Neural cell (in vitro differentiated cells): ENCODE results near the gene SDK1. TPM values are rescaled to one million over a fixed set of nuclear protein-coding genes. Genes with fewer than 3 reads are reported as not detected.

Experiments used
- H2AFZ ChIP-seq: fragments of 200-600, 300-800 bp; sonication (generic), shearing (Covaris generic); 2 replicates; pipeline ENCODE4 v1.6.0; 2014; ENCODE audit warnings: low read depth, mild to moderate bottlenecking, antibody characterized with exemption, low read length, moderate library complexity
- H3F3A ChIP-seq: fragments of 200-600 bp; shearing (Covaris generic); 2 replicates; pipeline ENCODE4 v1.6.1; 2016; ENCODE audit warnings: mild to moderate bottlenecking, moderate library complexity, mixed read lengths, antibody characterized with exemption, low read length; ENCODE audit not compliant: insufficient read depth, poor library complexity, severe bottlenecking
- H3K27ac ChIP-seq: fragments of 200-600, 300-800 bp; sonication (generic), shearing (Covaris generic); 2 replicates; pipeline ENCODE4 v1.5.1; 2014; ENCODE audit warnings: mild to moderate bottlenecking, low read length, moderate library complexity
- H3K27me3 ChIP-seq: fragments of 300-800, 200-600 bp; sonication (generic), shearing (Covaris generic); 2 replicates; pipeline ENCODE4 v1.6.0; 2014; ENCODE audit warnings: mild to moderate bottlenecking, low read depth, low read length, moderate library complexity; ENCODE audit not compliant: insufficient read depth
- H3K36me3 ChIP-seq: fragments of 300-800, 200-600 bp; sonication (generic), shearing (Covaris generic); 2 replicates; pipeline ENCODE4 v1.5.1; 2014; ENCODE audit warnings: mild to moderate bottlenecking, antibody characterized with exemption, low read length, moderate library complexity; ENCODE audit not compliant: insufficient read depth
- H3K4me2 ChIP-seq: fragments of 300-800, 200-600 bp; sonication (generic), shearing (Covaris generic); 2 replicates; pipeline ENCODE4 v1.6.0; 2014; ENCODE audit warnings: mild to moderate bottlenecking, low read length
- H3K4me3 ChIP-seq: fragments of 300-800, 200-600 bp; sonication (generic), shearing (Covaris generic); 2 replicates; pipeline ENCODE4 v1.5.1; 2014; ENCODE audit warnings: mild to moderate bottlenecking, low read length, moderate library complexity
- H3K79me2 ChIP-seq: fragments of 200-600 bp; shearing (Covaris generic); replicated peaks from 2 replicates; pipeline ENCODE4 v1.6.0; 2014; ENCODE audit warnings: mild to moderate bottlenecking, low read length, moderate library complexity; ENCODE audit not compliant: insufficient read depth
- H3K9ac ChIP-seq: fragments of 300-800, 200-600 bp; sonication (generic), shearing (Covaris generic); 2 replicates; pipeline ENCODE4 v1.6.1; 2016; ENCODE audit warnings: mild to moderate bottlenecking, low read length, mixed read lengths
- H3K9me2 ChIP-seq: fragments of 200-600 bp; shearing (Covaris generic); 2 replicates; pipeline ENCODE4 v1.6.1; 2016; ENCODE audit warnings: mild to moderate bottlenecking, low read length, mixed read lengths; ENCODE audit not compliant: insufficient read depth
- H3K9me3 ChIP-seq: fragments of 200-600, 300-800 bp; sonication (generic), shearing (Covaris generic); 2 replicates; pipeline ENCODE4 v1.6.1; 2016; ENCODE audit warnings: mild to moderate bottlenecking, mixed run types, low read length, moderate library complexity, mixed read lengths
- H4K20me1 ChIP-seq: fragments of 200-600 bp; shearing (Covaris generic); 2 replicates; pipeline ENCODE4 v1.6.1; 2016; ENCODE audit warnings: mild to moderate bottlenecking, mixed run types; ENCODE audit not compliant: insufficient read depth
- CTCF ChIP-seq: fragments of 450-650 bp; IDR thresholded peaks from 2 replicates; pipeline ENCODE4 v1.5.1; 2014; ENCODE audit warnings: antibody characterized with exemption, mild to moderate bottlenecking, moderate library complexity; ENCODE audit not compliant: poor library complexity, severe bottlenecking
- EP300 ChIP-seq: fragments of 450-650 bp; conservative IDR thresholded peaks from 2 replicates; pipeline ENCODE4 v1.6.1; 2014; ENCODE audit warnings: antibody characterized with exemption, mild to moderate bottlenecking, moderate library complexity; ENCODE audit not compliant: poor library complexity, severe bottlenecking
- EZH2 ChIP-seq: fragments of 200-600, 300-800 bp; shearing (Covaris generic), sonication (generic); IDR thresholded peaks from 2 replicates; pipeline ENCODE4 v1.6.1; 2014; ENCODE audit warnings: antibody characterized with exemption, low read length, borderline replicate concordance, mild to moderate bottlenecking; ENCODE audit not compliant: insufficient read depth, poor library complexity, severe bottlenecking
- MXI1 ChIP-seq: fragments of 450-650 bp; conservative IDR thresholded peaks from 2 replicates; pipeline ENCODE4 v1.6.1; 2014; ENCODE audit warnings: antibody characterized with exemption, mild to moderate bottlenecking; ENCODE audit not compliant: poor library complexity, severe bottlenecking
- POLR2AphosphoS5 ChIP-seq: IDR thresholded peaks from 2 replicates; pipeline ENCODE4 v1.6.1; 2012
- RAD21 ChIP-seq: fragments of 450-650 bp; conservative IDR thresholded peaks from 2 replicates; pipeline ENCODE4 v1.6.1; 2014; ENCODE audit warnings: antibody characterized with exemption, mild to moderate bottlenecking, moderate library complexity
- REST ChIP-seq: IDR thresholded peaks from 2 replicates; pipeline ENCODE4 v1.6.1; 2012; ENCODE audit warnings: borderline replicate concordance
- SMC3 ChIP-seq: fragments of 450-650 bp; conservative IDR thresholded peaks from 2 replicates; pipeline ENCODE4 v1.6.1; 2014; ENCODE audit warnings: antibody characterized with exemption, mild to moderate bottlenecking, moderate library complexity; ENCODE audit not compliant: poor library complexity
- TAF1 ChIP-seq: IDR thresholded peaks from 2 replicates; pipeline ENCODE4 v1.6.1; 2012; ENCODE audit warnings: low read depth
- polyA plus RNA-seq: library from polyadenylated mRNA; depleted of rRNA; stranded (reverse); fragments of >200 nt; gene quantifications from 2 replicates; pipeline ENCODE4 v1.2.3, GENCODE V29; 2014

The SDK1 gene
- polyA plus RNA-seq, 1 donor from 2014 or later, result 2.7 TPM

- no peak overlapping the region for H3K27ac ChIP-seq
Measured at GRCh38 chr7:3825491-3825890, 524.4 kb downstream of the SDK1 start.

GRCh38 chr7:3832199-3832598 is 531.1 kb downstream of the SDK1 start:
- Histone ChIP-seq H3K27me3 (no peaks in the 10 kb centered on the region), H2AFZ (no peak overlapping the region), H3K9me2 (no peaks in the 10 kb centered on the region), H3K9me3 (no peaks in the 10 kb centered on the region), H3K36me3 (no peaks in the 10 kb centered on the region), H3K4me2 (no peak overlapping the region), H3K4me3 (no peak overlapping the region), H3K79me2 (no peaks in the 10 kb centered on the region), H3K27ac (no peak overlapping the region), H4K20me1 (no peaks in the 10 kb centered on the region), H3F3A (no peaks in the 10 kb centered on the region), H3K9ac (no peak overlapping the region)
- TF ChIP-seq EZH2 (no peak), TAF1 (no peak), CTCF (no peak), MXI1 (no peak), REST (no peak), EP300 (no peak), POLR2AphosphoS5 (no peak)

More at GRCh38 chr7:3825491-3825890, 524.4 kb downstream of the SDK1 start:
- Histone ChIP-seq H3K9me3 (no peaks in the 10 kb centered on the region), H3F3A (no peaks in the 10 kb centered on the region), H3K9ac (no peak overlapping the region), H2AFZ (no peak overlapping the region), H3K36me3 (no peaks in the 10 kb centered on the region), H3K4me3 (no peak overlapping the region), H3K9me2 (no peaks in the 10 kb centered on the region), H3K27me3 (no peaks in the 10 kb centered on the region), H3K4me2 (no peak overlapping the region), H3K79me2 (no peaks in the 10 kb centered on the region), H4K20me1 (no peaks in the 10 kb centered on the region)
- no peak for TF ChIP-seq EP300
- no peak for TF ChIP-seq POLR2AphosphoS5
- TF ChIP-seq RAD21, result no peak
- TF ChIP-seq REST, result no peak
- TF ChIP-seq MXI1, result no peak
- no peak for TF ChIP-seq EZH2
- no peak for TF ChIP-seq SMC3
- no peak for TF ChIP-seq TAF1
- TF ChIP-seq CTCF, result no peak
